ENCODE results near the gene PPM1M.

DNA sequence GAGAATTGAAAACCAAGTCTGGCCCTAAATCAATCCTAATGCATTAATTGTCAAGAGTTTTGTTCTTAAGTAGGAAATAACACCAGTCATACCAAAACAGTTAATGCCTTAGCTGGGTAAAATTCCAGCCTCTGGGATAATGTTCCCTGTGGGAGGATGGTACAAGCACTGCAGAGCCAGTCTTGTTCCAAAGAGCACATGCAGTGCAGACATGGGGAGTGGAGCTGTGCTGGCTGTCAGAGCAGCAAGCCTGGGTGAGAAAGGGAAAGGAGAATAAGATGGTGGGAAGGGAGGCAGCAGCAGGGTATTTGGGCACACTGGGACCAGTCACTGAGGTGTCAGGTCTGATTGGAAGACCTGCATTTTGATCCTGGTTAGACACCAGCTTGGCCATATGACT is 35.5 kb upstream of the PPM1M start:
- TF ChIP-seq, protein P1, sequence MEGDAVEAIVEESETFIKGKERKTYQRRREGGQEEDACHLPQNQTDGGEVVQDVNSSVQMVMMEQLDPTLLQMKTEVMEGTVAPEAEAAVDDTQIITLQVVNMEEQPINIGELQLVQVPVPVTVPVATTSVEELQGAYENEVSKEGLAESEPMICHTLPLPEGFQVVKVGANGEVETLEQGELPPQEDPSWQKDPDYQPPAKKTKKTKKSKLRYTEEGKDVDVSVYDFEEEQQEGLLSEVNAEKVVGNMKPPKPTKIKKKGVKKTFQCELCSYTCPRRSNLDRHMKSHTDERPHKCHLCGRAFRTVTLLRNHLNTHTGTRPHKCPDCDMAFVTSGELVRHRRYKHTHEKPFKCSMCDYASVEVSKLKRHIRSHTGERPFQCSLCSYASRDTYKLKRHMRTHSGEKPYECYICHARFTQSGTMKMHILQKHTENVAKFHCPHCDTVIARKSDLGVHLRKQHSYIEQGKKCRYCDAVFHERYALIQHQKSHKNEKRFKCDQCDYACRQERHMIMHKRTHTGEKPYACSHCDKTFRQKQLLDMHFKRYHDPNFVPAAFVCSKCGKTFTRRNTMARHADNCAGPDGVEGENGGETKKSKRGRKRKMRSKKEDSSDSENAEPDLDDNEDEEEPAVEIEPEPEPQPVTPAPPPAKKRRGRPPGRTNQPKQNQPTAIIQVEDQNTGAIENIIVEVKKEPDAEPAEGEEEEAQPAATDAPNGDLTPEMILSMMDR (IDR thresholded peaks at IDR 0.05) = no peak
- TF ChIP-seq, protein P2, sequence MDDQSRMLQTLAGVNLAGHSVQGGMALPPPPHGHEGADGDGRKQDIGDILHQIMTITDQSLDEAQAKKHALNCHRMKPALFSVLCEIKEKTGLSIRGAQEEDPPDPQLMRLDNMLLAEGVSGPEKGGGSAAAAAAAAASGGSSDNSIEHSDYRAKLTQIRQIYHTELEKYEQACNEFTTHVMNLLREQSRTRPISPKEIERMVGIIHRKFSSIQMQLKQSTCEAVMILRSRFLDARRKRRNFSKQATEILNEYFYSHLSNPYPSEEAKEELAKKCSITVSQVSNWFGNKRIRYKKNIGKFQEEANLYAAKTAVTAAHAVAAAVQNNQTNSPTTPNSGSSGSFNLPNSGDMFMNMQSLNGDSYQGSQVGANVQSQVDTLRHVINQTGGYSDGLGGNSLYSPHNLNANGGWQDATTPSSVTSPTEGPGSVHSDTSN (IDR thresholded peaks at IDR 0.05) = no peak
- TF ChIP-seq, protein P3, sequence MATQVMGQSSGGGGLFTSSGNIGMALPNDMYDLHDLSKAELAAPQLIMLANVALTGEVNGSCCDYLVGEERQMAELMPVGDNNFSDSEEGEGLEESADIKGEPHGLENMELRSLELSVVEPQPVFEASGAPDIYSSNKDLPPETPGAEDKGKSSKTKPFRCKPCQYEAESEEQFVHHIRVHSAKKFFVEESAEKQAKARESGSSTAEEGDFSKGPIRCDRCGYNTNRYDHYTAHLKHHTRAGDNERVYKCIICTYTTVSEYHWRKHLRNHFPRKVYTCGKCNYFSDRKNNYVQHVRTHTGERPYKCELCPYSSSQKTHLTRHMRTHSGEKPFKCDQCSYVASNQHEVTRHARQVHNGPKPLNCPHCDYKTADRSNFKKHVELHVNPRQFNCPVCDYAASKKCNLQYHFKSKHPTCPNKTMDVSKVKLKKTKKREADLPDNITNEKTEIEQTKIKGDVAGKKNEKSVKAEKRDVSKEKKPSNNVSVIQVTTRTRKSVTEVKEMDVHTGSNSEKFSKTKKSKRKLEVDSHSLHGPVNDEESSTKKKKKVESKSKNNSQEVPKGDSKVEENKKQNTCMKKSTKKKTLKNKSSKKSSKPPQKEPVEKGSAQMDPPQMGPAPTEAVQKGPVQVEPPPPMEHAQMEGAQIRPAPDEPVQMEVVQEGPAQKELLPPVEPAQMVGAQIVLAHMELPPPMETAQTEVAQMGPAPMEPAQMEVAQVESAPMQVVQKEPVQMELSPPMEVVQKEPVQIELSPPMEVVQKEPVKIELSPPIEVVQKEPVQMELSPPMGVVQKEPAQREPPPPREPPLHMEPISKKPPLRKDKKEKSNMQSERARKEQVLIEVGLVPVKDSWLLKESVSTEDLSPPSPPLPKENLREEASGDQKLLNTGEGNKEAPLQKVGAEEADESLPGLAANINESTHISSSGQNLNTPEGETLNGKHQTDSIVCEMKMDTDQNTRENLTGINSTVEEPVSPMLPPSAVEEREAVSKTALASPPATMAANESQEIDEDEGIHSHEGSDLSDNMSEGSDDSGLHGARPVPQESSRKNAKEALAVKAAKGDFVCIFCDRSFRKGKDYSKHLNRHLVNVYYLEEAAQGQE (IDR thresholded peaks at IDR 0.05; ENCODE audit: low read depth, low read length) = no peak
- TF ChIP-seq EZH2phosphoT487 (IDR thresholded peaks at IDR 0.05; ENCODE audit: borderline replicate concordance, low read depth) = no peak
- no peak for TF ChIP-seq JUND (IDR thresholded peaks at IDR 0.05)
- TF ChIP-seq, protein P4, sequence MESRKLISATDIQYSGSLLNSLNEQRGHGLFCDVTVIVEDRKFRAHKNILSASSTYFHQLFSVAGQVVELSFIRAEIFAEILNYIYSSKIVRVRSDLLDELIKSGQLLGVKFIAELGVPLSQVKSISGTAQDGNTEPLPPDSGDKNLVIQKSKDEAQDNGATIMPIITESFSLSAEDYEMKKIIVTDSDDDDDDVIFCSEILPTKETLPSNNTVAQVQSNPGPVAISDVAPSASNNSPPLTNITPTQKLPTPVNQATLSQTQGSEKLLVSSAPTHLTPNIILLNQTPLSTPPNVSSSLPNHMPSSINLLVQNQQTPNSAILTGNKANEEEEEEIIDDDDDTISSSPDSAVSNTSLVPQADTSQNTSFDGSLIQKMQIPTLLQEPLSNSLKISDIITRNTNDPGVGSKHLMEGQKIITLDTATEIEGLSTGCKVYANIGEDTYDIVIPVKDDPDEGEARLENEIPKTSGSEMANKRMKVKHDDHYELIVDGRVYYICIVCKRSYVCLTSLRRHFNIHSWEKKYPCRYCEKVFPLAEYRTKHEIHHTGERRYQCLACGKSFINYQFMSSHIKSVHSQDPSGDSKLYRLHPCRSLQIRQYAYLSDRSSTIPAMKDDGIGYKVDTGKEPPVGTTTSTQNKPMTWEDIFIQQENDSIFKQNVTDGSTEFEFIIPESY (IDR thresholded peaks at IDR 0.05; ENCODE audit: borderline replicate concordance, low read depth) = no peak
- no peak for TF ChIP-seq FOXM1 (IDR thresholded peaks at IDR 0.05; ENCODE audit: low read depth)
- TF ChIP-seq POLR2AphosphoS5 (IDR thresholded peaks at IDR 0.05; ENCODE audit: low read depth, low read length) = no peak

Measured in SK-N-SH (cell line).